ENCODE data around the gene TRIM47.

TRIM47 gene

DNA sequence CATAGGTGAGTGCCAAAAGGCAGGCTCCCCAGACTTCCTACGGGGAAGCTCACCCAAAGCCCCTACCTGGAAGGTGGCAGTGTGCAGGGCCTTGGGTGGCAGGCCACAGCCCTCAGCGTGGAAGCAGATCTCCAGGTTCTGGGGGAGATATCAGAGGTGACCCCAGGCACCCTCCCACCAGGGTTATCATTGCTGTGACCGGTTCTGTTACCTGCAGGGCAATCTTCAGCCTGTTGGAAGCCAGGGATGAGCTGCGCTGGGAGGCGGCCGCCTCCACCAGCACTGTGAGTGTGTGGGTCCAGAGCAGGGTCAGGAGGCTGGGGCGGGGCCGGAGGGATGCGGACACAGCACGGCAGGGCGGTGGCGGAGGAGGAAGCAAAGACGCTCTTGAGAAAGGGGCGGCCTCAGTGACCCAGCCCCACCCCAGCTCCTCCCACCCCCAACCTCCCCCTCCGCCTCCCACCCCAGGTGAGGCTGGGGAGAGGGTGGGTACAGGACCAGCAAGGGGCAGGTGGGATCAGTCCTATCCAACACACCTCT is 47.3 kb downstream of the TRIM47 start:
- Histone ChIP-seq H3K9ac (ENCODE audit: low read length) (no peak overlapping the region), H3K4me1 (ENCODE audit: control insufficient read depth, low read depth, low read length) (peaks cover 8% of the 10 kb centered on the region), H3K4me2 (ENCODE audit: low read length) (no peak overlapping the region), H3K56ac (ENCODE audit: low read length) (no peak overlapping the region), H3K27me3 (ENCODE audit: insufficient read depth, low read length, poor library complexity) (no peaks in the 10 kb centered on the region), H3K79me2 (ENCODE audit: control insufficient read depth, insufficient read depth, low read length) (no peaks in the 10 kb centered on the region), H2BK5ac (ENCODE audit: low read length) (no peak overlapping the region), H2BK15ac (replicated peaks; ENCODE audit: low read depth) (no peak overlapping the region), H2AK5ac (ENCODE audit: low read length) (no peak overlapping the region), H3K23ac (ENCODE audit: low read length) (no peak overlapping the region), H3K79me1 (ENCODE audit: low read length) (no peaks in the 10 kb centered on the region), H4K8ac (ENCODE audit: low read depth, low read length) (no peak overlapping the region), H4K5ac (ENCODE audit: low read length) (no peak overlapping the region), H2BK120ac (ENCODE audit: low read depth, low read length) (no peak overlapping the region), H3K18ac (ENCODE audit: low read length) (no peak overlapping the region), H3K27ac (ENCODE audit: low read depth, low read length) (no peak overlapping the region), H3K36me3 (ENCODE audit: control insufficient read depth, insufficient read depth, low read length) (no peaks in the 10 kb centered on the region), H3K4me3 (ENCODE audit: low read length) (no peak overlapping the region), H3K4ac (ENCODE audit: low read depth, low read length) (no peak overlapping the region)
- no CpG with 5 or more reads among the region's 15 CpGs for WGBS (ENCODE audit: extremely low coverage, insufficient coverage, low lambda C conversion rate)
- no peak for DNase-seq

GRCh38 chr17:75830164-75831031 is 48.0 kb downstream of the TRIM47 start:
- H2BK5ac ChIP-seq (ENCODE audit: low read length), result peak overlapping the region; percentile 63
- peak overlapping the region; percentile 79 for H3K56ac ChIP-seq (ENCODE audit: low read length)
- H2AK5ac ChIP-seq (ENCODE audit: low read length), result no peak overlapping the region
- no peak overlapping the region for H3K18ac ChIP-seq (ENCODE audit: low read length)
- DNase-seq, result peak; percentile 85
- H3K9ac ChIP-seq (ENCODE audit: low read length), result peak overlapping the region; percentile 46
- H3K4ac ChIP-seq (ENCODE audit: low read depth, low read length), result no peak overlapping the region
- H3K4me2 ChIP-seq (ENCODE audit: low read length), result no peak overlapping the region
- no peak overlapping the region for H3K23ac ChIP-seq (ENCODE audit: low read length)
- WGBS (ENCODE audit: extremely low coverage, insufficient coverage, low lambda C conversion rate), result no CpG with 5 or more reads among the region's 27 CpGs
- H2BK120ac ChIP-seq (ENCODE audit: low read depth, low read length), result no peak overlapping the region
- no peaks in the 10 kb centered on the region for H3K79me2 ChIP-seq (ENCODE audit: control insufficient read depth, insufficient read depth, low read length)
- no peak overlapping the region for H3K27ac ChIP-seq (ENCODE audit: low read depth, low read length)
- H3K4me1 ChIP-seq (ENCODE audit: control insufficient read depth, low read depth, low read length), result peaks cover 8% of the 10 kb centered on the region
- no peaks in the 10 kb centered on the region for H3K36me3 ChIP-seq (ENCODE audit: control insufficient read depth, insufficient read depth, low read length)
- H2BK15ac ChIP-seq (replicated peaks; ENCODE audit: low read depth), result no peak overlapping the region
- H4K5ac ChIP-seq (ENCODE audit: low read length), result no peak overlapping the region
- no peaks in the 10 kb centered on the region for H3K79me1 ChIP-seq (ENCODE audit: low read length)
- H4K8ac ChIP-seq (ENCODE audit: low read depth, low read length), result no peak overlapping the region
- H3K27me3 ChIP-seq (ENCODE audit: insufficient read depth, low read length, poor library complexity), result no peaks in the 10 kb centered on the region
- no peak overlapping the region for H3K4me3 ChIP-seq (ENCODE audit: low read length)

GRCh38 chr17:75829747-75830146 is 48.6 kb downstream of the TRIM47 start:
- H3K4me2 ChIP-seq (ENCODE audit: low read length), result no peak overlapping the region
- no peak overlapping the region for H3K4ac ChIP-seq (ENCODE audit: low read depth, low read length)
- DNase-seq, result no peak
- no peaks in the 10 kb centered on the region for H3K79me2 ChIP-seq (ENCODE audit: control insufficient read depth, insufficient read depth, low read length)
- H3K23ac ChIP-seq (ENCODE audit: low read length), result no peak overlapping the region
- H3K79me1 ChIP-seq (ENCODE audit: low read length), result no peaks in the 10 kb centered on the region
- no peak overlapping the region for H3K9ac ChIP-seq (ENCODE audit: low read length)
- H3K27me3 ChIP-seq (ENCODE audit: insufficient read depth, low read length, poor library complexity), result no peaks in the 10 kb centered on the region
- H3K27ac ChIP-seq (ENCODE audit: low read depth, low read length), result no peak overlapping the region
- H3K56ac ChIP-seq (ENCODE audit: low read length), result no peak overlapping the region
- no peak overlapping the region for H2BK5ac ChIP-seq (ENCODE audit: low read length)
- H2BK15ac ChIP-seq (replicated peaks; ENCODE audit: low read depth), result no peak overlapping the region
- H2BK120ac ChIP-seq (ENCODE audit: low read depth, low read length), result no peak overlapping the region
- no peak overlapping the region for H4K5ac ChIP-seq (ENCODE audit: low read length)
- no peak overlapping the region for H4K8ac ChIP-seq (ENCODE audit: low read depth, low read length)
- WGBS (ENCODE audit: extremely low coverage, insufficient coverage, low lambda C conversion rate), result no CpG with 5 or more reads among the region's 7 CpGs
- H3K18ac ChIP-seq (ENCODE audit: low read length), result no peak overlapping the region
- H2AK5ac ChIP-seq (ENCODE audit: low read length), result no peak overlapping the region
- H3K4me1 ChIP-seq (ENCODE audit: control insufficient read depth, low read depth, low read length), result peaks cover 8% of the 10 kb centered on the region
- no peaks in the 10 kb centered on the region for H3K36me3 ChIP-seq (ENCODE audit: control insufficient read depth, insufficient read depth, low read length)
- H3K4me3 ChIP-seq (ENCODE audit: low read length), result no peak overlapping the region

GRCh38 chr17:75828741-75829140 is 49.6 kb downstream of the TRIM47 start:
- Histone ChIP-seq H3K36me3 (ENCODE audit: control insufficient read depth, insufficient read depth, low read length) (no peaks in the 10 kb centered on the region), H4K5ac (ENCODE audit: low read length) (no peak overlapping the region), H3K79me1 (ENCODE audit: low read length) (no peaks in the 10 kb centered on the region), H3K18ac (ENCODE audit: low read length) (no peak overlapping the region), H3K4me1 (ENCODE audit: control insufficient read depth, low read depth, low read length) (peaks cover 8% of the 10 kb centered on the region), H3K4me3 (ENCODE audit: low read length) (no peak overlapping the region), H3K79me2 (ENCODE audit: control insufficient read depth, insufficient read depth, low read length) (no peaks in the 10 kb centered on the region), H3K27ac (ENCODE audit: low read depth, low read length) (no peak overlapping the region), H2AK5ac (ENCODE audit: low read length) (no peak overlapping the region), H2BK120ac (ENCODE audit: low read depth, low read length) (no peak overlapping the region), H3K4me2 (ENCODE audit: low read length) (no peak overlapping the region), H3K9ac (ENCODE audit: low read length) (no peak overlapping the region), H4K8ac (ENCODE audit: low read depth, low read length) (no peak overlapping the region), H2BK5ac (ENCODE audit: low read length) (no peak overlapping the region), H3K56ac (ENCODE audit: low read length) (peak overlapping the region; percentile 89), H3K4ac (ENCODE audit: low read depth, low read length) (no peak overlapping the region), H3K27me3 (ENCODE audit: insufficient read depth, low read length, poor library complexity) (no peaks in the 10 kb centered on the region), H3K23ac (ENCODE audit: low read length) (no peak overlapping the region), H2BK15ac (replicated peaks; ENCODE audit: low read depth) (no peak overlapping the region)
- no CpG with 5 or more reads among the region's 19 CpGs for WGBS (ENCODE audit: extremely low coverage, insufficient coverage, low lambda C conversion rate)
- DNase-seq, result no peak

GRCh38 chr17:75828076-75828400 is 50.3 kb downstream of the TRIM47 start:
- Histone ChIP-seq H3K9ac (ENCODE audit: low read length) (peak overlapping the region; percentile 71), H4K8ac (ENCODE audit: low read depth, low read length) (no peak overlapping the region), H3K23ac (ENCODE audit: low read length) (peak overlapping the region; percentile 91), H2BK15ac (replicated peaks; ENCODE audit: low read depth) (no peak overlapping the region), H3K4ac (ENCODE audit: low read depth, low read length) (no peak overlapping the region), H3K56ac (ENCODE audit: low read length) (peak overlapping the region; percentile 89), H3K4me2 (ENCODE audit: low read length) (peak overlapping the region; percentile 76), H2BK5ac (ENCODE audit: low read length) (peak overlapping the region; percentile 51), H3K79me2 (ENCODE audit: control insufficient read depth, insufficient read depth, low read length) (no peaks in the 10 kb centered on the region), H3K4me3 (ENCODE audit: low read length) (no peak overlapping the region), H3K36me3 (ENCODE audit: control insufficient read depth, insufficient read depth, low read length) (no peaks in the 10 kb centered on the region), H3K18ac (ENCODE audit: low read length) (peak overlapping the region; percentile 7), H4K5ac (ENCODE audit: low read length) (peak overlapping the region; percentile 49), H3K27ac (ENCODE audit: low read depth, low read length) (no peak overlapping the region), H3K79me1 (ENCODE audit: low read length) (no peaks in the 10 kb centered on the region), H2BK120ac (ENCODE audit: low read depth, low read length) (no peak overlapping the region), H2AK5ac (ENCODE audit: low read length) (peak overlapping the region; percentile 62), H3K4me1 (ENCODE audit: control insufficient read depth, low read depth, low read length) (peaks cover 8% of the 10 kb centered on the region), H3K27me3 (ENCODE audit: insufficient read depth, low read length, poor library complexity) (no peaks in the 10 kb centered on the region)
- peak; percentile 71 for DNase-seq
- WGBS (ENCODE audit: extremely low coverage, insufficient coverage, low lambda C conversion rate), result no CpG with 5 or more reads among the region's 11 CpGs
